GM18505 (cell line): ENCODE data around the gene PLIN5.

Experiments used
- ATAC-seq: cut with Tn5 transposase; IDR thresholded peaks from one replicate; pipeline ENCODE4 v1.9.1; 2021; ENCODE audit not compliant: unreplicated experiment
- POLR2A ChIP-seq: IDR thresholded peaks from 4 replicates; pipeline ENCODE4 v1.6.1; 2011; ENCODE audit warnings: borderline replicate concordance; ENCODE audit not compliant: insufficient read depth, insufficient read length; ENCODE audit errors: extremely low read depth

Gene PLIN5

GRCh38 chr19:4518345-4519171, 16.5 kb downstream of the PLIN5 start, which contains the start of gene PLIN4:
Gene PLIN4, minus strand, starts transcription at chr19:4518486. Its CDS starts 214 bp downstream, at chr19:4518272.
- no peak for ATAC-seq
- no peak for TF ChIP-seq POLR2A

GRCh38 chr19:4517451-4518057, 17.5 kb downstream of the PLIN5 start:
- no peak for ATAC-seq
- TF ChIP-seq POLR2A, result no peak

- no peak for TF ChIP-seq POLR2A
- ATAC-seq, result no peak
These were observed 18.1 kb downstream of the PLIN5 start for GRCh38 chr19:4516939-4517300.

GRCh38 chr19:4516199-4516938, 18.7 kb downstream of the PLIN5 start:
- TF ChIP-seq POLR2A, result no peak
- no peak for ATAC-seq

- no peak for ATAC-seq
- no peak for TF ChIP-seq POLR2A
These were observed 19.3 kb downstream of the PLIN5 start for GRCh38 chr19:4515732-4516131.

GRCh38 chr19:4513248-4513647, 21.8 kb downstream of the PLIN5 start:
- no peak for TF ChIP-seq POLR2A
- no peak for ATAC-seq

GRCh38 chr19:4512070-4512469, 23.0 kb downstream of the PLIN5 start:
- ATAC-seq, result no peak
- TF ChIP-seq POLR2A, result no peak

- no peak for ATAC-seq
- TF ChIP-seq POLR2A, result no peak
These were observed 23.5 kb downstream of the PLIN5 start for GRCh38 chr19:4511300-4512054.

GRCh38 chr19:4510435-4511255, 24.4 kb downstream of the PLIN5 start:
- no peak for TF ChIP-seq POLR2A
- no peak for ATAC-seq

GRCh38 chr19:4508698-4509097, 26.3 kb downstream of the PLIN5 start:
- no peak for ATAC-seq
- no peak for TF ChIP-seq POLR2A

GRCh38 chr19:4507804-4508203, 27.2 kb downstream of the PLIN5 start:
- no peak for TF ChIP-seq POLR2A
- no peak for ATAC-seq

GRCh38 chr19:4507150-4507452, 27.9 kb downstream of the PLIN5 start:
- no peak for TF ChIP-seq POLR2A
- ATAC-seq, result no peak
